Measurements from ENCODE around the gene KMT5B. TPM values are rescaled to one million over a fixed set of nuclear protein-coding genes. Genes with fewer than 3 reads are reported as not detected.

Gene KMT5B
- total and polyA plus RNA-seq, 2 of the 13 experiments (the other 11 are each of a cell fraction or from before 2014, with no cell fraction given): 17.6 to 23.7 TPM

DNA sequence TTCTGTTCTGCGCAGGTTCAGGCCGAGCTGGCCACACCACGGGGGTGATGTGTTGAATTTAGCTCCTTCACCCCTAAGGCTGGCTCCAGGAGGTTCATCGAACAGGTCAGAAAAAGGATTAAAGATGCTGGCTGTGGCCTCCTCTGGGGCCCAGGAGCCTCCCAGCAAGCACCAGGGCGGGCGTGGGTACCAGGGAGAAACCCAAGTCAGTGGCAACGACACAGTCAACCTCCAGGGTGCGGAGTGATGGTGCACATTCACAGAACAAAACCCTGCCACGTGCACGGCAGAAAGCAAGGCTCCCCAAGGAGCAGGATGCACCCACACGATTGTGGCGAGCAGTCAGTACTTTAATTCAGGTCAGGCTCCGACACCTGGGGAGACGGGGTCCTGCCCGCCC, 47.9 kb upstream of the KMT5B start (continued):
- TF ChIP-seq, protein P1, sequence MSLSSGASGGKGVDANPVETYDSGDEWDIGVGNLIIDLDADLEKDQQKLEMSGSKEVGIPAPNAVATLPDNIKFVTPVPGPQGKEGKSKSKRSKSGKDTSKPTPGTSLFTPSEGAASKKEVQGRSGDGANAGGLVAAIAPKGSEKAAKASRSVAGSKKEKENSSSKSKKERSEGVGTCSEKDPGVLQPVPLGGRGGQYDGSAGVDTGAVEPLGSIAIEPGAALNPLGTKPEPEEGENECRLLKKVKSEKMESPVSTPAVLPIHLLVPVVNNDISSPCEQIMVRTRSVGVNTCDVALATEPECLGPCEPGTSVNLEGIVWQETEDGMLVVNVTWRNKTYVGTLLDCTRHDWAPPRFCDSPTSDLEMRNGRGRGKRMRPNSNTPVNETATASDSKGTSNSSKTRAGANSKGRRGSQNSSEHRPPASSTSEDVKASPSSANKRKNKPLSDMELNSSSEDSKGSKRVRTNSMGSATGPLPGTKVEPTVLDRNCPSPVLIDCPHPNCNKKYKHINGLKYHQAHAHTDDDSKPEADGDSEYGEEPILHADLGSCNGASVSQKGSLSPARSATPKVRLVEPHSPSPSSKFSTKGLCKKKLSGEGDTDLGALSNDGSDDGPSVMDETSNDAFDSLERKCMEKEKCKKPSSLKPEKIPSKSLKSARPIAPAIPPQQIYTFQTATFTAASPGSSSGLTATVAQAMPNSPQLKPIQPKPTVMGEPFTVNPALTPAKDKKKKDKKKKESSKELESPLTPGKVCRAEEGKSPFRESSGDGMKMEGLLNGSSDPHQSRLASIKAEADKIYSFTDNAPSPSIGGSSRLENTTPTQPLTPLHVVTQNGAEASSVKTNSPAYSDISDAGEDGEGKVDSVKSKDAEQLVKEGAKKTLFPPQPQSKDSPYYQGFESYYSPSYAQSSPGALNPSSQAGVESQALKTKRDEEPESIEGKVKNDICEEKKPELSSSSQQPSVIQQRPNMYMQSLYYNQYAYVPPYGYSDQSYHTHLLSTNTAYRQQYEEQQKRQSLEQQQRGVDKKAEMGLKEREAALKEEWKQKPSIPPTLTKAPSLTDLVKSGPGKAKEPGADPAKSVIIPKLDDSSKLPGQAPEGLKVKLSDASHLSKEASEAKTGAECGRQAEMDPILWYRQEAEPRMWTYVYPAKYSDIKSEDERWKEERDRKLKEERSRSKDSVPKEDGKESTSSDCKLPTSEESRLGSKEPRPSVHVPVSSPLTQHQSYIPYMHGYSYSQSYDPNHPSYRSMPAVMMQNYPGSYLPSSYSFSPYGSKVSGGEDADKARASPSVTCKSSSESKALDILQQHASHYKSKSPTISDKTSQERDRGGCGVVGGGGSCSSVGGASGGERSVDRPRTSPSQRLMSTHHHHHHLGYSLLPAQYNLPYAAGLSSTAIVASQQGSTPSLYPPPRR (CRISPR knock-in tag; IDR thresholded peaks at IDR 0.05; ENCODE audit: borderline replicate concordance): no peak
- TF ChIP-seq ZNF780A (CRISPR knock-in tag; IDR thresholded peaks at IDR 0.05): no peak
- TF ChIP-seq AGO1 (IDR thresholded peaks at IDR 0.05; ENCODE audit: low read depth, low read length, poor library complexity, severe bottlenecking): no peak
- TF ChIP-seq ZFP62 (CRISPR knock-in tag; IDR thresholded peaks at IDR 0.05): no peak
- no peak for TF ChIP-seq HIVEP1 (CRISPR knock-in tag; IDR thresholded peaks at IDR 0.05)
- TF ChIP-seq, protein P2, sequence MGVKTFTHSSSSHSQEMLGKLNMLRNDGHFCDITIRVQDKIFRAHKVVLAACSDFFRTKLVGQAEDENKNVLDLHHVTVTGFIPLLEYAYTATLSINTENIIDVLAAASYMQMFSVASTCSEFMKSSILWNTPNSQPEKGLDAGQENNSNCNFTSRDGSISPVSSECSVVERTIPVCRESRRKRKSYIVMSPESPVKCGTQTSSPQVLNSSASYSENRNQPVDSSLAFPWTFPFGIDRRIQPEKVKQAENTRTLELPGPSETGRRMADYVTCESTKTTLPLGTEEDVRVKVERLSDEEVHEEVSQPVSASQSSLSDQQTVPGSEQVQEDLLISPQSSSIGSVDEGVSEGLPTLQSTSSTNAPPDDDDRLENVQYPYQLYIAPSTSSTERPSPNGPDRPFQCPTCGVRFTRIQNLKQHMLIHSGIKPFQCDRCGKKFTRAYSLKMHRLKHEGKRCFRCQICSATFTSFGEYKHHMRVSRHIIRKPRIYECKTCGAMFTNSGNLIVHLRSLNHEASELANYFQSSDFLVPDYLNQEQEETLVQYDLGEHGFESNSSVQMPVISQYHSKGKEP (CRISPR knock-in tag; IDR thresholded peaks at IDR 0.05): no peak

DNA sequence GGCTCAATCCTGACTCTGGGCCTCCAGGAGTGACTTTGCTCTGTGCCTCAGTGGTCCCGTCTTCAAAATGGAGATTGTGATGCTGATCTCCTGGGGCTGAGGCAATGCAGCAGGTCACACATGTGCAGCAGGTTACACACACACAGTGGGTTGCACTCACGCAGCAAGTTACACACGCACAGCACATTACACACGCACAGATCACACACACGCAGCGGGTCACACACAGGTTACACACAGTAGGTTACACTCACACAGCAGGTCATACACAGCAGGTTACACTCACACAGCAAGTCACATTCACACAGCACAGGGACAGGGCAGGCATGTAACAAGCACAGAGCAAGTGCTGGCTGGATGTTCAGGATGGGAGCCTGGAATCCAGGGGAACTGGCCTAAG, 47.4 kb upstream of the KMT5B start:
- H3K27ac ChIP-seq (ENCODE audit: extremely low read length, insufficient read depth, low read length): no peak overlapping the region
- no peak overlapping the region for H3K4me3 ChIP-seq (replicated peaks in 1 of 3; ENCODE audit: insufficient read depth in 1 of 3, low read depth in 2 of 3, low read length in 3 of 3)
- H3K36me3 ChIP-seq (replicated peaks in 1 of 2; ENCODE audit: control insufficient read depth in 1 of 2, insufficient read depth in 2 of 2, low read length in 2 of 2): peaks cover 19 to 37% of the 10 kb centered on the region in 2 experiments
- H2AFZ ChIP-seq (ENCODE audit: low read length): no peak overlapping the region
- no peaks in the 10 kb centered on the region for H3K79me2 ChIP-seq (ENCODE audit: insufficient read depth, low read length)
- WGBS (ENCODE audit: low lambda C conversion rate): 100% methylated on average over 4 of the region's 6 CpGs
- intact Hi-C loops (cut with micrococcal nuclease; ENCODE audit: unreplicated experiment): no loop called here
- H3K4me1 ChIP-seq (ENCODE audit: insufficient read depth, low read length): peaks cover 29% of the 10 kb centered on the region
- no peaks in the 10 kb centered on the region for H4K20me1 ChIP-seq (ENCODE audit: insufficient read depth, low read length)
- no peaks in the 10 kb centered on the region for H3K27me3 ChIP-seq (ENCODE audit: control insufficient read depth in 1 of 2, insufficient read depth in 2 of 2, low read length in 2 of 2)
- no TSS peak for BruUV-seq (replicated peaks)
- POLR2A ChIA-PET: interaction anchor here (1.3 to 6.6 kb wide), 3 partner anchors 10 to 37 kb away, joined by 5 to 127 read pairs (median 6); partner anchors contain the start of gene C11orf24
- DNase-seq (ENCODE audit: low spot score) (no peak), ATAC-seq (no peak), FAIRE-seq (no peak)
- no peak overlapping the region for H3K9ac ChIP-seq (ENCODE audit: insufficient read depth, low read depth, low read length)
- no peaks in the 10 kb centered on the region for H3K9me3 ChIP-seq (ENCODE audit: low read length)
- H3K4me2 ChIP-seq (ENCODE audit: low read depth, low read length): no peak overlapping the region
- in situ Hi-C loops (cut with HindIII; ENCODE audit: extremely low pct_ligation_motif_present, low pct_unique_long_range_greater_than_20kb): no loop called here
- CTCF ChIA-PET (ENCODE audit: low intra/inter-chr PET ratio, low total read pairs): no interaction called here
- peak in 1 of 2 experiments; percentile 62; a peak in 1 of 4 replicates for TF ChIP-seq POLR2A (IDR thresholded peaks at IDR 0.05; ENCODE audit: insufficient read depth in 1 of 2, low read depth in 2 of 2, low read length in 2 of 2)
- peak; percentile 93 for TF ChIP-seq TARDBP (CRISPR knock-in tag; IDR thresholded peaks at IDR 0.05)
- no peak for TF ChIP-seq ZFP36L2 (CRISPR knock-in tag; IDR thresholded peaks at IDR 0.05)
- TF ChIP-seq AGO2 (optimal IDR thresholded peaks at IDR 0.05; ENCODE audit: low read depth, low read length): peak; percentile 51
- TF ChIP-seq ZC3H13 (CRISPR knock-in tag; IDR thresholded peaks at IDR 0.05): 0 out of 2 replicates have a peak, but pooled peaks have one; percentile 27
- no peak for TF ChIP-seq REXO4 (CRISPR knock-in tag; IDR thresholded peaks at IDR 0.05; ENCODE audit: borderline replicate concordance)
- no peak for TF ChIP-seq NR2F1 (CRISPR knock-in tag; IDR thresholded peaks at IDR 0.05)
- 0 out of 2 replicates have a peak, but pooled peaks have one; percentile 23 for TF ChIP-seq ZBTB7A (CRISPR knock-in tag; IDR thresholded peaks at IDR 0.05)
- TF ChIP-seq ZNF883 (CRISPR knock-in tag; IDR thresholded peaks at IDR 0.05; ENCODE audit: not compliant biosample characterization): no peak

All from HepG2 (cell line).